Occipital lobe (tissue), 2 donors: ENCODE results near the gene AVEN. TPM values are rescaled to one million over a fixed set of nuclear protein-coding genes. Genes with fewer than 3 reads are reported as not detected.

Experiments
- DNase-seq: peaks from one replicate; lab custom pipeline; 2025; lab: John Stamatoyannopoulos, UW
- total RNA-seq: library from RNA; depleted of rRNA; stranded (reverse); fragments of >200 nt; gene quantifications from one replicate; pipeline ENCODE4 v1.2.3, GENCODE V29; 2014

The AVEN gene
- total RNA-seq, 1 donor from 2014 or later: 8.0 TPM

DNA sequence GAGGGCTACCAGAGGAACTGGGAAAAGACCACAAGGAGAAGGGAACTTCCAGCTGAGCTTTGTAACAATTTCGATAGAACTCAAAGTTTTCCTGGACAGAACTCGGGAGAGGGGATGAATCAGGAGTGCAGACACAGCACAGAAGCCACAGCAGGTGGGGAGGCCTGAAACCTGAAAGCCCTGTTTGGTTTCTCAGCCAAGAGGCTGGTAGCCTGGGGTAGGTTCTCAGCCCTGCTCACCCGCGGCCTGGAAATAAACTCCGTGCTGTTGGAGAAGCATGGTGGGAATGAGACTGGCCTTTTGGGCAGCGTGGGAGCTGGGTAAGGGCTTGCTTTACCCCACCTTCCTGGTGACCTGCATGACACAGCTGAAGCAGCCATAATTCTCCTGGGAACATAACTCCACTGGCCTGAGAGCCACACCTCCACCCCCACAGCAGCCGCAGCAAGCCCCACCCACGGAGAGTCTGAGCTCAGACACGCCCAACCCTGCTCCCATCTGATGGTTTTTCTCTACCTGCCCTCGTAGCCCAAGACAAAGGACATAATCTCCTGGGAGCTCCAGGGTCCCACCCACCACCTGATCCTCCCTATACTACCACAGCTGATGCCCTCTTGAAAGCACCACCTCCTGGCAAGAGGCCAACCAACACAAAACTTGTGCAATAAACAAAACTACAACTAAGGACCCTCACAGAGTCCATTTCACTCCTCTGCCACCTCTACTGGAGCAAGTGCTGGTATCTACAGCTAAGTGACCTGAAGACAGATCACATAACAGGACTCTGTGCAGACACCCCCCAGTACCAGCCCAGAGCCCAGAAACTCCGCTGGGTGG is 123.2 kb downstream of the AVEN start:
- DNase-seq: no peak

GRCh38 chr15:33913459-33913858 is 125.5 kb downstream of the AVEN start:
- DNase-seq: no peak

GRCh38 chr15:33912326-33912725 is 126.7 kb downstream of the AVEN start:
- no peak for DNase-seq

GRCh38 chr15:33910741-33911140 is 128.3 kb downstream of the AVEN start:
- no peak for DNase-seq

- DNase-seq: no peak
These were observed 130.6 kb downstream of the AVEN start for GRCh38 chr15:33908406-33908805.

GRCh38 chr15:33907326-33907725 is 131.7 kb downstream of the AVEN start:
- no peak for DNase-seq

- DNase-seq: no peak
These were observed 135.3 kb downstream of the AVEN start for GRCh38 chr15:33903661-33904060.

DNA sequence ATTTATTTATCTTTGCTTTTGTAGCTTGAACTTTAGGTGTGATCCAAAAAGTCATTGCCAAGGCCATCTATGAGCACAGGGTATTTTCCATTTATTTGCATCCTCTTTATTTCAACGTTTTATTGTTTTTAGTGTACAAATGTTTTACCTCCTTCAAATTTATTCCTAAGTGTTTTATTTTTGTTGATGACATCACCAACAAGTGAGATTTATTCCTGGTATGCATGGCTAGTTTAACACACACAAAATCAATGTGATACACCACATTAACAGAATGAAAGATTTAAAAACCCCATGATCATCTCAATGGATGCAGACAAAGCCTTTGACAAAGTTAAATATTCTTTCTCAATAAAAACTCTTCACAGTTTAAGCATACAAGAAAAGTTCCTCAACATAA is 137.0 kb downstream of the AVEN start:
- no peak for DNase-seq

DNA sequence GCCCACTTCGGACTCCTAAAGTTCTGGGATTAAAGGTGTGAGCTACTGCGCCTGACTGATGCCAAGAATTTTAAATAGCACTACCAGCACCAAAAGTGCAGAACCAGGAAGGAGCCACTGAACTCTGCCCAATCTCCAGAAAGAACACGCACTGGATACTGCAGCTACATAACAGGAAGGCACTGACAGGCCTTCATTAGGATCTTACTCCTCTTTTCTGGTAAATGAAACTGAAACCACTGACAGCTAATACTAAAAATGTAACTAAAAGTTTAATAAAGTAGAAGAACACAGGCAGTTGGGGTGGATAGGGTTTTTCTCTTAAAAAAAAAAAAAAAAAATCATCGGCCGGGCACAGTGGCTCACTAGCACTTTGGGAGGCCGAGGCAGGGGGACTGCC is 144.8 kb downstream of the AVEN start:
- no peak for DNase-seq

DNA sequence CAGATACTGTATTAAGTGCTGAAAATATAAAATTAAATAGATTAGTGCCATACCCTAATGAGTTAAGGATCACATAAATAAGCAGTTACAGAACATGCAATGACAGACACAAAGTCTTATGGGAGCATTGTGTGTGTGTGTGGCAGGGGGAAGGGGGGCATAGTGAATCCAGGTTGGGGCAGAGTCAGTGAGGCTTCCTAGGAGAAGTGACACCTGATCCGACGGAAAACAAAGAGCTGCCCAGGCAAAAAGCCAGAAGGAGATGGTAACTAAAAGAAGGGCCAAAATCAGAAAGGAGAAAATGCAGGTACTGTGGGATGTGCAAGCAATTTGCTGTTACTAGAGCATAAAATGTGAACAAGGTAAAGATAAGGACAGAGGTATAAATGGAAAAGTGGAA is 150.8 kb downstream of the AVEN start:
- DNase-seq: no peak

- DNase-seq: no peak
These were observed 156.1 kb downstream of the AVEN start for GRCh38 chr15:33882921-33883320.

DNA sequence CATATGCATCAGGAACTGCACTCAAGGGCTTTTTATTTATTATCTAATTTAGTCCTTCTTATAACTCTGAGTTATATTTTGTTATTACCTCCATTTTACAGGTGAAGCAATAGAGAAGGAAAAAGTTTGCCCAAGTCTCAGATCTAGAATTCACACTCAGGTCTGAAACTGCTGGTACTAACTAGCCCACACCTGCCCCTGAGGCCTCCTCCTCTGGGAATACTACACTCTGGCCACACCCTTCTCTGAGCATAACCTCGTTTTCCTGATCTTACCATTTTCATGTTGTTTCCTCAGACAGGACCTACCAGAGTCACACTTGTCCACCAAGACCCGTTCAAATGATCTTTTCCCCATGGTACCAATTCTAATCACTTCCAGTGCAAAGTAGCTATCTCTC is 164.8 kb downstream of the AVEN start:
- no peak for DNase-seq

DNA sequence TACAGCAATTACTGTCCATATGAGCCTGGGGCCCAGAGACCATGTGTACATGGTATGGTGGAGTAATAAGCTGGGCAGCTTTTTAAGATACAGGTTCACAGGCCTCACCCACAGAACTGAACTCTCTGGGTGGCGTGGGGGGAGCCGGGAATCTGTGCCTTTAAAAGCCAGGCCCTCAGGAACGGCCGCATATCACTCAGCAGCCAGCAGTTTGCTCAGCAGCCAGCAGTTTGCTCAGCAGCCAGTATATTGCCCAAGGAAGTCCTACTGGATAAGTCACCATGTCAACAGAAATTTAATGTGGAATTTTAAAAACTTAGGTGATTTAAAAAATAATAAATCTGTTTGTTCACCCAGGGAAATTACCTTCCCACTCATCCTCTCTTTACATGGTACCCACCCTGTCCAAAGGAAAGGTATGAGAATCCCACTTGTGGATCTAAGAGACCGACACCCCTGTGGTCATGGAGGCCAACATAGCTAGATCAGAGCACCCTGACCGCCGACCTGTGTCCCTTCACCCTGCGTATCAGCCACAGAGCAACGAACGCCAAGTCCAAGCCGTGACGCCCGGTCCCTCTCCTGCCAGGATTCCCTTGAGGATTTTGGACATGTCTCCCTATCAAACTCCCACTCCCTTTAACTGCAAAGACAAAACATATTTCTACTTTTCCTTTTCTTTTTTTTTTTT is 166.4 kb downstream of the AVEN start:
- no peak for DNase-seq

DNA sequence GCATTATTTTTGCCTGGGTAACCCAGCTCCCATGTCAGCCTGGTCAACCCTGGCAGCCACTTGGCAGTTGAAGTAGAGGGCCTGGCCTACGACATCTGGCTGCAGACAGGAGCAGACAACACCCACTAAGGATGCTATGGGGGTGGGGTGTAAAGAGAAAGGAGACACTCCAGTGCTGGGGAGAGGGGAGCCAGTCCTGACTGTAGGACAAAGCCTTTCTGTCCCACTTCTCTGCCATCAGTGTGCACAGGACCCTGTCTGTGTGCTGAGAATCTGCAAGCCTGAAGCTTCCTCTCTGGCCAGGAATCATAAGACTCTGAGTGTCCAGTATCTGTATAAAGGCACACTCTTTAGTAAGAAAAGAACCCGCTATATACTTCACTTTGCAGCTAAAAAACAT is 167.0 kb downstream of the AVEN start:
- DNase-seq: no peak

DNA sequence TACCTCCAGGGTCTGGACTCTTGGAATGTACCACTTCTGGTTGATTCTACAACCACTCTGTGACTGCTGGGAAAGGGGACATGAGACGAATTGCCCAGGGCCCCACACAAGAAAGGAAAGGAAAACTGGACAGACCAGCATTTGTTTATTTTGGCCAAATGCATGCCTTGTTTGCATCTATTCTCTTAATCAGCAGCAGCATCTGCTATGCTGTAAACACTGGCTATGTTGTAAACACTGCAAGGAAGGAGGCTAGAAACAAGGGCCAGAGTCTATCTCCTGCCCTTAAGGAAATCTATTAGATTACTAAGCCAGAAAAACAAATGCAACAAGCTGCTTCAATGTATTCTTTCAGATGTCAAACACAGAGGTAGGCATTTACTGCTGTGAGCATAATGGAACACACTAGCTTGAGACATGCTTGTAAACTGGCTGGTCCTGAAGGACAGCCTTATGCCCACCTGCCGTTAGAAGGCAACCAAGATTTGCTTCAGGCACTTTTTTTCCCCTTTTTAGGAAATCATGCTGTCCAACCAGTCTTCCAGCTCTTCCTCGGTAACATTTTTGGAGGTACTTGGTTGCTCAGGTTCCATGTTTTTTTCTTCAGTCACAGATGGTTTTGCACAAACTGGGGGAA is 172.8 kb downstream of the AVEN start:
- DNase-seq: no peak

DNA sequence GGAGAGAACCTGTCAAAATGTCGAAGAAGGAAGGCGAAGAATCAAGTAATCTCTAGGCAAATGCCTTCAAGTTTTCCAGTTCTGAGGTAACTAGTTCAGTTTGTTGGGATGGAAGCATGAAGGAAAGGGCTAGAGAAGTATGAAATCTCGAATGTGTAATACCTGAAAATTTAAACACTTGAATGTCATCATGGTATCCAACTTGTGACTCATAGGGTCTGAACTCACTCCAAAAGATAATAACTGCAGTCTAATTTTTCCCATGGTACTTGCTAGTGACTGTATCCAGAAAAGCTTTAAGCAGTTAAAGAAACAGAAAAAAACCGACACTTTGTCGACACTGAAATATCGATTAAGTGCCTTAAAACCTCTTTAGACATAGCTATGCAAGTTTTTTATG is 173.6 kb downstream of the AVEN start:
- DNase-seq: no peak

DNA sequence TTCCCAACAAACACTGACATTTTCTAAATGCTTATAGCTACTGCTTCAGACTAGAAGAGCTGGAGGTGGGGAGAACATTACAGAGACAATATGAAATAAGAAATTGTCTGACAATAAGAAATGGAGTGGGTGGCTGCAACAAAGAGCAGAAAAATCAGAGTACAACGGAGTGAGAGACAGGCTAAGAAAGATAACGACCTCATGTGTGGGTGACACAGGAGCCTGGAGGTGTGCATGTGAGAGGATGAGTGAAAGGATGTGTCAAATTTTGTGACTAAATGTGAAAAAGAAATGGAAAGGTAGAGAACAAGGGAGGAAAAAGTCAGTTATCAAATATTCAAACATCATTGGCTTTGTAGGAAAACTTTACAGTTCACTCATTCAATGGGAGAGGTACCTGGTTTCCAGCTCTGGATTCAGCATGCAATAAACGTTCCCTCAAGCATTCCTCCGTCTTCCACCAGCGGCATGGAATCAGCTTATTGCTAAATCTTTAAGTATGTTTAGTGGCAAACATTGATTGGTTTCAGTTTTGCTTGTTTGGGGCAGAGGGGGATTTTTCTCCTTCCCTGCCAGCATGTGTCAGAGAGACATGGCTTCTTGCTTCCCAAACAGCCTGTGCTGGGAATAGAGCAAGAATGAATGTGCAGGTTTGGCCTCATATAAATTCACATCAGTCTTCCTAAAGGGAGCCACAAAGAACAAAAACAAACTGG is 174.5 kb downstream of the AVEN start:
- no peak for DNase-seq

DNA sequence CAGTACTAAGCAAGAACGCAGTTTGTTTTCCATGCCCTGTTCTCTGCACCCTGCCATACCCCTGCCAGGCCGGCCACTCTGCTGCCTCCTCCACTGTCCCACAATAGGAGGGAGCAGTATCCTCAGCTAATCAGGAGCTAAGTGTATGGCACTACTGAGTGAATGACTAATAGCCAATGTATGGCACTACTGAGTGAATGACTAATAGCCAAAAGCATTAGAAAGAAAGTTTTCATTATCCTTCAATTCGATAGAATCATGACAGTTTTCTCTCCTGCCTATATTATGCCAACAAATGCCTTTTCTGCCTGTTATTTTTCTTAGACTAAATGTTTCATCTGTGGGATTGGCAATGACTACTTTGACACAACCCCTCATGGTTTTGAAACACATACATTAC is 178.2 kb downstream of the AVEN start:
- no peak for DNase-seq

DNA sequence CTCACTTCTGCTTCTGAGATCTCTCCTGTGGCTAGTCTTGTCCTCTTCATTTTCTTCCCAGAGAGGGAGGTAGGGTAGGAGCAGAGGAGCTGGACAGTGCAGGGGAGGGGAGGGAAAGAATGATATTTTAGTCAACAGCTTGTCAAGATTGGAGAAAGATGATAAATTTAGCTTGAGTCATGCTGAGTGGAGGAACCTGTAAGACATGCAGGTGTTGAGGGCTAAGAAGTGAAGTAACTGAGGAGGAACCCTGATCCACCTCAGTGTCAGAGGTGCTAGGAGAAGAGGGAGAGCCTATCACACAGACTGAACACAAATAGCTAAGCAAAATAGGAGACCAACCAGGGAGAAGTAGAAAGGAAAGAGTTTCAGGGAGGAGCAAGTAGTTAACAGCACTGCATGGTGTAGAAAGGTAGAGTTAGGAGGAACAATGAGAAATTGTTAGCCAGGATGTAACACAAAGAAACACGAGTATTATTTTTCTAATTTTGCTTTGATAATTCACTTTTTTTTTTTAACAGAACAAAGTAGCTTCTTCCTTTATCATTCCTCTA is 178.9 kb downstream of the AVEN start:
- DNase-seq: no peak

DNA sequence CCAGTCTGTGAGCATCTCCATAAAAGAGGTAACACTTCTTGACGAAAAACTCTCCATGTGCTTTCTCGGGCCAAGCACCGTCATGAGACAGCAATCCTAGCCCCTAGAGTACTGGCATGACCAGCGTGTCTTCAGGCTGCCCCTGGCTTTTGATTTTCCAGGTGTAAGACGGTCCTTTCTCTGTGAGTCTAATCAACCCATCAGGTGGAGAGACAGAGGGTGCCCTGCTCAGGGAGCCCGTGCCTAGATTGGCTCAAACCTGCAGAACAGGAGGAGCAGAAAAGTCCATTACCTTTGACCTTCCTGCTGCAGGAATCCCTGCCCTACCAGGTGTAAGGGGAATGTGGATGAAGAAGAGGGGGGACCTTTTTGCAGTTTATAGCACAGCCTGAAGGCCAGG is 180.2 kb downstream of the AVEN start:
- no peak for DNase-seq

DNA sequence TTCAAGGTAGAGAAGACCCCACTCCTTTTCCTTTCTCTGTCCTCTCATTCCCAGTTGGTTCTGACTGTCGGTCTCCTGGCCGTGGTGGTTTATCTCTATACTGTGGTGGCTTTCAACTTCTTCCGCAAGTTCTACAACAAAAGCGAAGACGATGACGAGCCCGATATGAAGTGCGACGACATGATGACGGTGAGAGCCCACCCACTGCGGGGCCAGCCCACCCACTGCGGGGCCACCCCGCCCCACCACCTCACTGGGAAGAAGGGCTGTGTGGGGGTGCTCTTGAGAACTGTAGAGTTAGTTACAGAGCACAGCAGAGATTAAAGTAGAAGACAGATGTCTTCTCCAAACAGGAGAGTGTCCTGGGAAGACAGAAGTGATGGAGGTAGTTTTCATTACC is 181.3 kb downstream of the AVEN start:
- DNase-seq: no peak

DNA sequence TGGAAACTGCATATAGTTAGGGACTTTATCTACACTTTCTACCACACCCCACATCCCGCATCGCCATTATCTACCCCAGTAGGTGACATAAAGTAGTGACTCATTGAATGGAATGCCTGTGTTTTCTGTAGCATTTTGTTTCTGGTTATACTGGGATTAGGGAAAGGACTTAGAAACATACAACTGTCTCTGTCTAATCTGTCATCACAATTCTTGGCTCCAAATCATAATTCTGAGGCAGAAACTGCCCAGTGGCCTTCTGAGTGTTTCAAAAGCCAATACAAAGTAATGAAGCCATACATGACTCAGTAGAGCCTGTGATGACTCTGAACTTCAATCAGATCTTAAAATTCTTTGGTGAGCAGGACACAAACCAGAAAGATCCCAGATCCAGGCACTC is 186.4 kb downstream of the AVEN start:
- no peak for DNase-seq
